C4-2B (cell line): ENCODE measurements around the gene MIS18BP1.

ENCODE experiments used
- CTCF ChIP-seq: fragments of 450-650 bp; conservative IDR thresholded peaks from 2 replicates; pipeline ENCODE4 v1.5.1; 2017; ENCODE audit warnings: mild to moderate bottlenecking
- ZFX ChIP-seq: fragments of 450-650 bp; IDR thresholded peaks from 2 replicates; pipeline ENCODE4 v1.6.1; 2017

DNA sequence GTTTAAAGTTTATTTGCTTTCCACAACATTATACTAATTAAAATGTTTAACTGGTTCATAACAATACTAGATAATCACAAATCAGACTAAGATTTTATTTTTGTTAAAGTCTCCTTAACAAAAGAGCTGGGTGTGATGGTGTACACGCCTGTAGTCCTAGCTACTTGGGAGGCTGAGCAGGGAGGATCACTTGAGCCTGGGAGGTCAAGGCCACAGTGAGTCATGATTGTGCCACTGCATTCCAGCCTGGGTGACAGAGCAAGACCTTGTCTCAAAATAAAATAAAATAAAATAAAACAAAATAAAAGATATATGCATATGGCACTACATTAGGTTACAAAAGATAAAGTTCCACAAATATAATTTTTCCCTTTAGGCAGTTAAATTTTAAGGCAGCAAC, 5.6 kb downstream of the MIS18BP1 start:
- no peak for TF ChIP-seq CTCF
- no peak for TF ChIP-seq ZFX
